HepG2 (cell line): ENCODE data around the gene C21orf58.

Experiments
- ARNT ChIP-seq: fragments of 450-650 bp; IDR thresholded peaks from 2 replicates; pipeline ENCODE4 v1.6.1; 2017
- ARNT2 ChIP-seq: sonication (generic); formaldehyde crosslinking; IDR thresholded peaks from 2 replicates; pipeline ENCODE4 v1.8.0; 2022; ENCODE audit warnings: mild to moderate bottlenecking, low read depth, missing genetic modification reagents, moderate library complexity
- HOXA7 ChIP-seq: sonication (generic); formaldehyde crosslinking; IDR thresholded peaks from 2 replicates; pipeline ENCODE4 v1.8.1; 2022; ENCODE audit warnings: mild to moderate bottlenecking, missing genetic modification reagents, moderate library complexity
- TARDBP ChIP-seq: sonication (generic); formaldehyde crosslinking; IDR thresholded peaks from 2 replicates; pipeline ENCODE4 v1.8.0; 2022; ENCODE audit warnings: mild to moderate bottlenecking, missing genetic modification reagents
- TF ChIP-seq, protein P1 (sequence below): sonication (generic); formaldehyde crosslinking; IDR thresholded peaks from 2 replicates; pipeline ENCODE4 v1.5.0; 2020; ENCODE audit warnings: mild to moderate bottlenecking, missing genetic modification reagents, moderate library complexity
- TF ChIP-seq, protein P2 (sequence below): sonication (generic); formaldehyde crosslinking; IDR thresholded peaks from 2 replicates; pipeline ENCODE4 v1.5.1; 2020; ENCODE audit warnings: mild to moderate bottlenecking, missing genetic modification reagents, moderate library complexity
- TF ChIP-seq, protein P3 (sequence below), 2 experiments: fragments of 450-650 bp in 1 of 2; sonication (generic) in 1 of 2; formaldehyde crosslinking; IDR thresholded peaks; 2 replicates each; pipeline versions ENCODE4 v1.5.0 to v1.8.0; 2020 to 2022; ENCODE audit warnings: mild to moderate bottlenecking in 1 of 2, missing genetic modification reagents in 1 of 2
- TF ChIP-seq, protein P4 (sequence below): sonication (generic); formaldehyde crosslinking; IDR thresholded peaks from 2 replicates; pipeline ENCODE4 v1.4.0; 2020; ENCODE audit warnings: missing genetic modification reagents

DNA sequence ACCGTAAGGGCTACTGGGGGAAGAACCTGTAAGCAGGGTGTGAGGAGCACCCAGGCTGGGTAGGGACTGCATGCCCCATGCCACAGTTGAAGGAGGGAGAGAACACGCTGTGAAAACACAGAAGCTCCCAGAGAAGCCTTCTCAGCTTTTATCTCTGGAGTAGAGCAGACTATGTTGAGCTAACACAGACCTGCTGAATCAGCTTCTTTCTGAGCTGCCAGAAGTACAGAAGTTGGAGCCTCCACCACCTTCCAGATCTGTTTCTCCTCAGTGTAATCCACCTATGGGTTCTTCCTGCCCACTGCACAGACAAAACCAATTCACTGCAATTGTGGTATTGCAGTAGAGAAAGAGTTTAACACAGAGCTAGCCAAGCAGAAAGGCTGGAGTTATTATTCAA lies 32.1 kb downstream of the C21orf58 start:
- TF ChIP-seq, protein P1, sequence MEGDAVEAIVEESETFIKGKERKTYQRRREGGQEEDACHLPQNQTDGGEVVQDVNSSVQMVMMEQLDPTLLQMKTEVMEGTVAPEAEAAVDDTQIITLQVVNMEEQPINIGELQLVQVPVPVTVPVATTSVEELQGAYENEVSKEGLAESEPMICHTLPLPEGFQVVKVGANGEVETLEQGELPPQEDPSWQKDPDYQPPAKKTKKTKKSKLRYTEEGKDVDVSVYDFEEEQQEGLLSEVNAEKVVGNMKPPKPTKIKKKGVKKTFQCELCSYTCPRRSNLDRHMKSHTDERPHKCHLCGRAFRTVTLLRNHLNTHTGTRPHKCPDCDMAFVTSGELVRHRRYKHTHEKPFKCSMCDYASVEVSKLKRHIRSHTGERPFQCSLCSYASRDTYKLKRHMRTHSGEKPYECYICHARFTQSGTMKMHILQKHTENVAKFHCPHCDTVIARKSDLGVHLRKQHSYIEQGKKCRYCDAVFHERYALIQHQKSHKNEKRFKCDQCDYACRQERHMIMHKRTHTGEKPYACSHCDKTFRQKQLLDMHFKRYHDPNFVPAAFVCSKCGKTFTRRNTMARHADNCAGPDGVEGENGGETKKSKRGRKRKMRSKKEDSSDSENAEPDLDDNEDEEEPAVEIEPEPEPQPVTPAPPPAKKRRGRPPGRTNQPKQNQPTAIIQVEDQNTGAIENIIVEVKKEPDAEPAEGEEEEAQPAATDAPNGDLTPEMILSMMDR: no peak
- TF ChIP-seq, protein P2, sequence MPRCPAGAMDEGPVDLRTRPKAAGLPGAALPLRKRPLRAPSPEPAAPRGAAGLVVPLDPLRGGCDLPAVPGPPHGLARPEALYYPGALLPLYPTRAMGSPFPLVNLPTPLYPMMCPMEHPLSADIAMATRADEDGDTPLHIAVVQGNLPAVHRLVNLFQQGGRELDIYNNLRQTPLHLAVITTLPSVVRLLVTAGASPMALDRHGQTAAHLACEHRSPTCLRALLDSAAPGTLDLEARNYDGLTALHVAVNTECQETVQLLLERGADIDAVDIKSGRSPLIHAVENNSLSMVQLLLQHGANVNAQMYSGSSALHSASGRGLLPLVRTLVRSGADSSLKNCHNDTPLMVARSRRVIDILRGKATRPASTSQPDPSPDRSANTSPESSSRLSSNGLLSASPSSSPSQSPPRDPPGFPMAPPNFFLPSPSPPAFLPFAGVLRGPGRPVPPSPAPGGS (CRISPR knock-in tag): no peak
- TF ChIP-seq HOXA7 (CRISPR knock-in tag) (no peak), ARNT (no peak), TARDBP (CRISPR knock-in tag) (no peak), ARNT2 (CRISPR knock-in tag) (no peak)
- TF ChIP-seq, protein P3, sequence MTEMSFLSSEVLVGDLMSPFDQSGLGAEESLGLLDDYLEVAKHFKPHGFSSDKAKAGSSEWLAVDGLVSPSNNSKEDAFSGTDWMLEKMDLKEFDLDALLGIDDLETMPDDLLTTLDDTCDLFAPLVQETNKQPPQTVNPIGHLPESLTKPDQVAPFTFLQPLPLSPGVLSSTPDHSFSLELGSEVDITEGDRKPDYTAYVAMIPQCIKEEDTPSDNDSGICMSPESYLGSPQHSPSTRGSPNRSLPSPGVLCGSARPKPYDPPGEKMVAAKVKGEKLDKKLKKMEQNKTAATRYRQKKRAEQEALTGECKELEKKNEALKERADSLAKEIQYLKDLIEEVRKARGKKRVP (CRISPR knock-in tag; IDR thresholded peaks at IDR 0.05): no peak
- TF ChIP-seq, protein P4, sequence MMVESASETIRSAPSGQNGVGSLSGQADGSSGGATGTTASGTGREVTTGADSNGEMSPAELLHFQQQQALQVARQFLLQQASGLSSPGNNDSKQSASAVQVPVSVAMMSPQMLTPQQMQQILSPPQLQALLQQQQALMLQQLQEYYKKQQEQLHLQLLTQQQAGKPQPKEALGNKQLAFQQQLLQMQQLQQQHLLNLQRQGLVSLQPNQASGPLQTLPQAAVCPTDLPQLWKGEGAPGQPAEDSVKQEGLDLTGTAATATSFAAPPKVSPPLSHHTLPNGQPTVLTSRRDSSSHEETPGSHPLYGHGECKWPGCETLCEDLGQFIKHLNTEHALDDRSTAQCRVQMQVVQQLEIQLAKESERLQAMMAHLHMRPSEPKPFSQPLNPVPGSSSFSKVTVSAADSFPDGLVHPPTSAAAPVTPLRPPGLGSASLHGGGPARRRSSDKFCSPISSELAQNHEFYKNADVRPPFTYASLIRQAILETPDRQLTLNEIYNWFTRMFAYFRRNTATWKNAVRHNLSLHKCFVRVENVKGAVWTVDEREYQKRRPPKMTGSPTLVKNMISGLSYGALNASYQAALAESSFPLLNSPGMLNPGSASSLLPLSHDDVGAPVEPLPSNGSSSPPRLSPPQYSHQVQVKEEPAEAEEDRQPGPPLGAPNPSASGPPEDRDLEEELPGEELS (CRISPR knock-in tag): no peak
